Activated CD8-positive, alpha-beta memory T cell treated with anti-CD3 and anti-CD28 coated beads, Interleukin-2, amount 50 U/mL, for 1 hour (primary cell): ENCODE measurements around the gene CCR5AS.
"Not testable (repeated sequence)": the region's sequence is repeated elsewhere in the genome, so short reads cannot be mapped to it uniquely, and the experiment has no call there.

ENCODE experiments used
- DNase-seq: peaks from one replicate; pipeline ENCODE4 v3.0.0-alpha.2; 2020; ENCODE audit errors: extremely low read depth

The CCR5AS gene

DNA sequence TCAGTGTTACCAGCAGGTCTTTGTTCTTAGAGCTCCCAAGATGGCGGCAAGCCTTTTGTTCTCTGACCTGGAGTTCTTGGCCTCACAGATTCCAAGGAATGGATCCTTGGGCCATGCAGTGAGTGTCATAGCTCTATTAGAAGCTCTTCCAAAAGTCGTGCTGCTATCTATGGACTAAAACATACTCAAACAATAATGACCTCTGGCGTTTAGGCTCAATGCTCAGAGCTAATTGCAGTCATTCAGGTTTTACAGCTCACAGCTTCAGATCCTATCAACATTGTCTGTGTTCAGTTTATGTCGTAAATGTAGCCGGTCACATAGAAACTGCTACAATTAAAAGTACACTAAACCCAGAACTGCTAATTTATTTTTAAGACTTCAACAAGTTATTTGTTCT lies 22.4 kb upstream of the CCR5AS start:
- no peak for DNase-seq

DNA sequence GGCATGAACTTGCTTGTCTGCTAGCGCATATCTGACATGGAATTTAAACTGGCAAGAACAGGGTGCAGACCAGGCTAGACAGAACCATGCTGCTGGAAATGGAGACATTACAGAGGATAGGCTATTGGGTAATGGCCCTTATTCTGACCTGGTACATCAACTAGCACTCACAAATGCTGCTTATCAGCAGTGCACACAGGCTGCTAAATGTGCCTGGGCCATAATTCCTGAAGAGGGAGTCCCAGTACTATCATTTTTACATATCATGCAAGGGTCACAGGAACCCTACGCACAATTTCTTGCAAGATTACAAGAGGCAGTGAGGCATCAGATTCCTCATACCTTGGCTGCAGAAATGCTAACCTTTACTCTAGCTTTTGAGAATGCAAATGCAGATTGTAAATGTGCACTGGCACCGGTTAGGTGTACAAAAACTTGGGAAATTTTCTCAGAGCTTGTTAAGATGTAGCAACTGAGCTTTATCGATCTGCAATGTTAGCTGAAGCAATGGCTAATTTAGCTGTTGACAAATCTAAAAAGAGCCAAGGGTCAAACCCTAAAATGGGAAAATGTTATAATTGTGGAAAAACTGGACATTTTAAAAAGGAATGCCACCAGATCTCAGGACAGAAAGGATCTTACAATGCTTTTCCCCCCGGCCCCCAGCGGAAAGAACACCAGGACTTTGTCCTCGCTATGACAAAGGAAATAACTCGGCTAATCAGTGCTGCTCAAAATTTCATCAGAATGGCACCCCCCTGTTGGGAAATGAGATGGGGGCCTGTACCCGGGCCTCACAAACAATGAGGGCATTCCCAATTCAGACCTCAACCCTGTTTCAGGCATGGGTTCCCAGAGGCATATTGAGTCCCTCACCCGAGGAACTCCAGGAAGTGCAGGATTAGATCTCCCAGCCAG lies 21.3 kb upstream of the CCR5AS start:
- no peak for DNase-seq

DNA sequence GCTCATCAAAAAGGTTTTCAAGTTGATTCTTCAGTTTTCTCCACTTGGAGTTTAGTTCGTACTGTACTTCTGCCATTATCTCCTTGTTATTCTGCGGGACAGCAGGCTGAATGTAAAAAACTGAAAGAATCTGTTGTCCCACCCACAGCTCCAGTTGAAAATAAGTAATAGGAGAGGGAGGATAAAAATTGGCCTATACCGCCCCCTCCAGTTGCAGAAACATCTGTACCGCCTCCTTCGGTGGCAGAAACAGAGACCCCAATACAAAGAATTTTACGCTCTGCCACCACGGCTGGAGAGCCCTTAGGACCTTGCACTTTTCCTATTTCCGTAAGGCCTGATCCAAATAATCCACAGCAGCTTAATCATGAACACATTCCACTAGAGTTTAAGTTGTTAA lies 20.5 kb upstream of the CCR5AS start:
- not testable (repeated sequence) for DNase-seq

DNA sequence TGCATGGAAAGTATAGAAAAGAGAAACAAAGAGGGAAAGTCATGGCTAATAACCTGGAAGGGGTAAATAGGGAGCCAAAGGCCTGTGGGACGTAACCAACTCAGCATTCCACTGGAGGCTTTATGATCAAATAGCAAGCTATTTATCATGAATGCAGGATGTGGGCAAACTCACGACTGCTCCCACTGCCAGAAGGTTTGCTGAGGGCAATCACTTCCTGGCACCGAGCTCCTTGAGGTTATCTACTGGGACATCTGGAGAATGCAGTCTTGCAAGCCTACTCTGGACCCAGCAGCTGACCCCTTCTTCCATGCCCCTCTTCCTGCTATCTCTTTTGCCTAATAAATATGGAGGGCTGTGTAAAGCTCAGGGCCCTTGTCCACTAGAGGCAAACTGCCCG lies 19.6 kb upstream of the CCR5AS start:
- not testable (repeated sequence) for DNase-seq

DNA sequence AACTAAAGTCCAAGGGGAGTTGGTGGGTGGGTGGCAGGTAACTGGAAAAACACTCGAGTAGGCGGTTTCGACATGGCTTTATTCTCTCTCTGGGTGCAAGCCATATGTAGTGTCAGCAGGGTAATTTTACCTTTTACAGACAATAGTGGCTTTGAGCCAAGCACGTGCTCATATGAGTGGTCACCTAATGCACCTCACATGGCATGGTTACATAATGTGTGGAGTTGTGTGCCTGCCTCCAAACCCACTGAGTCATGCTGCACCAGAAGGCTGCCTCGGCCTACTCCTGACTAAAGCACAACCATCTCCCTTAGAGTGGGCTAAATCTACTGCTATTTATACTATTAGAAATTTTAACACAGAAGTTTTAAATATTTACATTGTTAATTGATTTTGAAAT lies 16.7 kb upstream of the CCR5AS start:
- no peak for DNase-seq

DNA sequence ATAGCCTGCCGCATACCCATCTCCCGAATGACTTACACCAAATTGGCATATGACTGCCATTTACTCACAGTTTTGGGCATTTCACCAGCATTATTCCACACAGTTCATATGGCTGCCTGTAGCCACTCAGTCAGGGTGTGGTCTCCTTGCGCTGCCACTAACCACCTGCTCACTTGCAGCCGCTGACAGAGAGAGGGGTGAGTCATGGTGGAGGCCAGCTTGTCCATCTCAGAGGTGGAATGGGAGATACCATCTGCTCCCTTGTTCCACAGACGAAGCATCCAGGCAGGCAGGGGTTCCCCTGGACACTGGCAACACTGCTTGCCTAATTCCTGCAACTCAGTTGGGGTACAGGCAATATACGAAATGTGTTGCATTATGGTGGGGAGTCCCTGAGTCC lies 15.8 kb upstream of the CCR5AS start:
- no peak for DNase-seq

DNA sequence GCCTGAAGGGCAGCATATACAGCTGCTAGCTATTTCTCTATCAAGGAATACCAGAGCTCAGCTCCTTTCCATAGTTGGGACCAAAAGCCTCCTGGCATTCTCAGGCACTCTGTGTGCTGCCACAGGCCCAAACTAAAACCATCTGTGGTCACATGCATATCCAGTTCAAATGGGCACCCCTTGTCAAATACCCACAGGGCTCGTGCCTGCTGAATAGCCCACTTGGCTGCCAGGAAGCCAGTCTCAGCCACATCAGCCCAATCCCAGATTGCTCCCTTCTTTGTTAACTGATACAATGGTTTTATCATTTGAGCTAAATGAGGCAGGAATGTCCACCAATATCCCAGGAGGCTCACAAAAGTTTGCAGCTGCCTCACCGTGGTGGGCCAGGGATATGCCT lies 14.1 kb upstream of the CCR5AS start:
- no peak for DNase-seq

DNA sequence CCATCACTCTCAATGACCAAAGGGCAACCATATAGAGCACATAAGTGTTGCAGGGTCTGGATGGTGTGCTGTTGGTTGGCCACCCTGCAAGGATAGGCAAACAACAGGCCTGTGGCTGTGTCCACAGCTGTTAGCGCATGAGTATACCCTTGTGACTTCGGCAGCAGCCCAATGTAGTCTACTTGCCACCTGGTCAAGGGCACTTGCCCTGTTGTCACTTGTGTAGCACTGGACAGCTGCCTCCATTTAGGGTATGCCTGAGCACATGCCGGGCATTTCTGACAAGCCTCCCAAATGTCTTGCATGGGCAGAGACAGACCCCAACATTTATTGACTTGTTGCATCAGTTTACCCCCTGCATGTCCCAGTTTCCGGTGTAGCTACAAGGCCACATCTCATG lies 12.9 kb upstream of the CCR5AS start:
- DNase-seq = no peak

DNA sequence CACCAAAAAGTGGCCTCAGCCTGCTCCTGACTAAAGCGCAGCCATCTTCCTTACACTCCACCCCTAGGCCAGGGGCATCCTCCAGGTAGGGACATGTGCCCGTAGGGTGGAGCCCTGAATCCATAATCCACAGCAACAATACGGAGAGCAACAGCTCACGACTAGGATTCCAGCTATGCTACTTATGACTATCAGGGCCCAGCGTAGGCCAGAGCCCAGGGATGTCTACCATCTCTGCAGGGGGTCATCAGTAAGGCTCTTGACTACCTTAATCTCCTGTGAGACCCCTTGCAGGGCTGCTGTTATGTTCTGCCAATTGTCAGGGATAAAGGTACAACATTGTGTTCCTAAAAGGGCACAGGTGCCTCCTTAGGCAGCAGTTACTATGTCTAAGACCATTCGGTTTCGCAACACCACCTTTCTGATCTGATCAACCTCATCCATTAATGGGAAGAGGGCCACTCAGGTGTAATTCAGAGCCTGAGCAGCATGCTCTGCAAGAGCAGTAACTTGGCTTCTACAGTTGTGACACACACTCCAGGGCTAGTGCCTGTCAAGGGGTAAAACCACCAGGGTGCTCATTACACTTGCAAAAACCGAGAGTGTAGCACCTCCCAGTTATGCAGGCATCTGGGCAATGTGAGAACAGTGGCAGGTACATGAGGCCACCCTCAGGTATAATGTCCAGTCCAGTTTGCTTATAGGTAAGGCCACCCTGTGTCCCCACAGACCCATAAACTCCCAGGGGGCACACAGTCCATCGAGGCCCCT lies 11.2 kb upstream of the CCR5AS start:
- no peak for DNase-seq

DNA sequence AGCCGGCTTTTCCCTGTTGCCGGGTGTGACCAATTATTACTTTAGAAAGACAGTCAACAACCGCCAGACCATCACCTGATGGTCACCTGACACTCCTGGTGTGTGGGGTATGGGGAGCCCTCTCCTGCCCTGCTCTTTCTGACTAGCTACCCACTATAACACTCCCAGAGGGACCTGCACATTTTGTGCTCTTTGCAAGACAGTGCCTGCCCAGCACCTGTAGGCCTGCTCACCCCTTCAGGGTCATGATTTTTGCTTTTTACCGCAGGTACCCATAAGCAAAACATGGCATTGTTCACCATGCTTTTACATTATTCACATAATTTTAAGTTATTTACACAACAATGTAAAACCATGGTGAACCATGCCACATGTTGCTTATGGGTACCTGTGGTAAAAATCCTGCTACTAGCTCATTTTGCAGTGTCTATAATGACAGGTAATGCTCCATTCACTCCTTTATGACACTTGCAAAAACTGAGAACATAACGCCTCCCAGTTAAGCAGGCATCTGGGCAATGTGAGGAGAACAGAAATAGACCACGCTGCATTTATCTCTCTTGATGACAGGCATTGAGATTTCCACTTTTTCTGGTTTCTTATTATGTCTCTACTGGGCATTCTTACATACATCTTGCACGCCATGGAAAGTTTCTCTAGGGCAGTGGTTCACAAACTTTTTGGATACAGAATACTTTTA lies 10.1 kb upstream of the CCR5AS start:
- no peak for DNase-seq

DNA sequence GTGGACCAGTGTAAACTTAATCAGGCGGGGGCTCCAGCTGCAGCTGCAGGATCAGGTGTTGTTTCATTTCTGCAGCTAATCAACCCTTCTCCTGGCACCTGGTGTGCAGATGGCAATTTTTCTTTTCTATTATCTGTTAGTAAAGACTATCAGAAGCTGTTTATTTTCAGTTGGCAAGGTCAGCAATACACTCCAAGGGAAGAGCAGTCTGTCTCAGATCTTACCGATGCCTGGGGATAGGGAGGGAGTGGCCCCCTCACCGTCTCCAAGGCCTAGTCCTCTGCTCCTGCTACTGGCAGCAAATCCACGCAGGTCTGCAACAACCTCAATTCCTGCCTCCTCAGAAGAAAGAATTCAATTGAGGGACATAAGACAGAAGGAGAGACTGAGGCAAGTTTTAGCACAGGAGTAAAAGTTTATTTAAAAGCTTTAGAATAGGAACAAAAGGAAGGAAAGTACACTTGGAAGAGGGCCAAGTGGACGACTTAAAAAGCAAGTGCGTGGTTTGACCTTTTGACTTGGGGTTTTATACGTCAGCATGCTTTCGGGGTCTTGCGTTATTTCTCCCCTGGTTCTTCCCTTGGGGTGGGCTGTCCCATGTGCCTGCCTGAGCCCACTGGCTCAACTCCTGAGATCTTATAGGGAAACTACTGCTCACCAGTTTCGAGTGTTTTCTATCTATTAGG lies 9.4 kb upstream of the CCR5AS start:
- no peak for DNase-seq

DNA sequence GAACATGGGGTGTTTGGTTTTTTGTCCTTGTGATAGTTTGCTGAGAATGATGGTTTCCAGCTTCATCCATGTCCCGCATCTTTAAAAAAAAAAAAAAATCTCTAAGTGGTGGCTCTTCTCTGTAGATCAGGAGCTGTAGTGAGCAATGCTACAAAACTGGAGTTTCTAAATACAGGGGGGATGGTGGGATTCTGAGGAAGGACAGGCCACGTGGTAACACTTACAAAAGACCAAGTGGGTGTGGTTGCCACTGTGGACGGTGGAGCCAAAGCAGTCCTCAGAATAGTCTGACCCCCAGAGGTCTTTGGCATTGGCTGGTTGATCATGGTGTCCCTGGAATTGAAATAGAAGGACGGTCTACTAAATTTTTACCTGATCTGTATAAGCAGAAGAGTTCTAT lies 7.9 kb upstream of the CCR5AS start:
- no peak for DNase-seq

DNA sequence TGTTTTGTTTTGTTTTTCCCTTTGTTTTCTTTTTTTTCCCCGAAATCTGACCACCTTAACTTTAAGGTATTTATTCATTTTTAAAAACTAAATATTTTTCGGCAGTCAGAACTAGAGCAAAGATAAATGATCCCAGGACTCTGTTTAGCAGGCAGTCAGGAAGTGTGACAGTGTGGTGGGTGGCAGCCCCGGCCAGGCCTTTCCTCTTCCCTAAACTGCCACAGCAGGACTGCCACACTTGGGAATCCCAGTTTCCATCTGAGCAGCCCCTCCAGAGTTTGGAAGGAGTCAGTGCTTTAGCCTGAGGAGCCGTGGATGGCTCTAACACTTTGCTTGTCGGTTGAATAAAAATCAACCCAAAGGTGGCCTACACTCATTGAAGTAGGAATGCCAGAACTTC lies 7.1 kb upstream of the CCR5AS start:
- DNase-seq = no peak

DNA sequence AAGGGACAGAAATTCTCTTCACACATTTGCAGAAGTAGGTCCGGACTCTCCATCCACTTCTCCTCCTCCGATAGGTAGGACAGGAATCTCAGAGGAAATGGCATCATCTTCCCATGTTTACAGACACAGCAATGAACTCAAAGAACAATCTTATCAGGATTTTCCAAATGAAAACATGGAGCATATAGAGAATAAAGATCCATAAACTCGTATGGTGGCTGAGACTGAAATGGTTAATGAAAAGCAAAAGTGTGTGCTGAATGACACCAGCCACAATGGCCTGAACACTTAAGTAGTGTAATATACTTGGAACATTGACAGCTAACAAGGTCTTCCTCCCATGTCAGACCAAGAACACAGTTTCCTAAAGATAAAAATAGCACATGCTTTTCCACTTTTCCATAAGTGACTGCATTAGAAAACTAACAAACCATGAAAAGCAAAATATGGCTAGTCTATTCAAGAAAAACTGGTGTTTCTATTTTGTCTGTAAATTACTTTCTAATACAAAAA lies 6.0 kb upstream of the CCR5AS start:
- DNase-seq = no peak

DNA sequence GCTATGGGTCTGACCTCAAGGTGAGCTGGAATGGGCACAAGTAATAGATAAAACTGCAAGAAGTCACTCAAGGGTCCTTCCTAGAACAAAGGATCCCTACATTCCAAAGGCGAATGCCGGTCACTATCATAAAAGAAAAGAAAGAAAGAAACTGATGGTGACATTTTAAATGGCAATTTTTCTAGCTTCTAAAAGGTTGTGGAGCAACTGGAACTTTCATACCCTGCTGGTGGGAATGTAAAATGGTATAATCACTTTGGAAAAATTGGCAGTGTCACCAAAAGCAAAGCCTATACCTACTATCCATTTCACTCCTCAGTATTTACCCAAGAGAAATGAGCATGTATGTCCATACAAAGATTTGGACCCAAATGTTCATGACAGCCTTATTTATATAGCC lies 4.4 kb upstream of the CCR5AS start:
- DNase-seq = no peak

DNA sequence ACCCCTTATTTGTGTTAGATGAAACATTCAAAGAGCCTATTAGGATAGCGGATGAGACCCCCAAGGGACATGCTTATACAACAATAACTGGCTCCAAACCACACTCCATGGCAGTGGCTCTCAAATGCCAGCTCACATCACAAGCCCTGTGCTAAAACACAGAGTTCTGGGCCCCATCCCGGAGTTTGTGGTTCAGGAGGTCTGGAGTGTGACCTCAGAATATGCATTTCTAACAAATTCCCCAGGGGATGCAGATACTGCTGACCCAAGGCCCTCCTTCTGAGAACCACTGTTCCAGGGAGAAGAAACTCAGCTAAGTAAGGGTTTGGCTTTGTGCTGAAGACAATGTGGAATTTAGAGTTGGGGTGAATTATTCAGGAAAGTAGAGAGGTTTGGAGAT lies 3.8 kb upstream of the CCR5AS start:
- no peak for DNase-seq

DNA sequence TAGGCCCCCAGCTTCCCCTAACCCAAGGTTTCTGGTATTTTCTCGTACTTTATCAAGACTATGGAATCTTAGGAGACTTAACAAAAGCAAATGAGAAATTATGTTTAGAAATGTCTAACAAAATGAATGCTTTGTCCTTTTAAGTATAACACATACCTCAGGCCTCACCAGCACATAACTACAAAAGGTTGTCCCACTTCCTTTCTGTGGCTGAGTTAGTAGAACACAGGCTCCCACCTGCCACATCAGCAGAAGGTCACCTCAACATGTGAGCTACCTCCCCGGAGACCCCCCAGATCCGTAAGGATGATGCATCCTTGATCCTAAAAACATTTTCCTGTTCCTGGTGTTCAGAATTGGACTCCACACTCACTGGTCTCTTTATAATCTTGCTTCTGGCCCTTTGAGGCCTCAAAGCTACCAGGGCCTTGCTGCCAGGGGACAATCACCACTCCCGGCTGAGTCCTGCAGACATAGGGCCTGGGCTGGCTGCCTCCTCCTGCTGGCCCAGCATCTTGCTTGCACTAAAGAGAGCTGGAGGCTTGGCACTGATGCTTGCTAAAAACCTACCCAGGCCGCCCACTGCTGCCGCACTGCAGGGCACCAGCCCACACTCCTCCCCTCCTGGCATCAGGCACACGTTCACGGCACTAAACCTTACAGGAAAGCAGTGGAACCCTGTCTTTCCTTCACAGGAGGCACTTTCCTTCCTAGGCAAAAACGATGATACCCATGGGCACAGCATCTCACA lies 3.0 kb upstream of the CCR5AS start:
- DNase-seq = no peak

DNA sequence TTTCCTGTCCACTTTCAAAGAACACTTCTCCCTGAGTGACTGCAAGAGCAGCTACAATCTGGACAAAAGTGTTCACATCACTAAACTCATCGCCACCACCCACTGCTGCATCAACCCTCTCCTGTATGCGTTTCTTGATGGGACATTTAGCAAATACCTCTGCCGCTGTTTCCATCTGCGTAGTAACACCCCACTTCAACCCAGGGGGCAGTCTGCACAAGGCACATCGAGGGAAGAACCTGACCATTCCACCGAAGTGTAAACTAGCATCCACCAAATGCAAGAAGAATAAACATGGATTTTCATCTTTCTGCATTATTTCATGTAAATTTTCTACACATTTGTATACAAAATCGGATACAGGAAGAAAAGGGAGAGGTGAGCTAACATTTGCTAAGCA lies 2.0 kb upstream of the CCR5AS start:
- no peak for DNase-seq

DNA sequence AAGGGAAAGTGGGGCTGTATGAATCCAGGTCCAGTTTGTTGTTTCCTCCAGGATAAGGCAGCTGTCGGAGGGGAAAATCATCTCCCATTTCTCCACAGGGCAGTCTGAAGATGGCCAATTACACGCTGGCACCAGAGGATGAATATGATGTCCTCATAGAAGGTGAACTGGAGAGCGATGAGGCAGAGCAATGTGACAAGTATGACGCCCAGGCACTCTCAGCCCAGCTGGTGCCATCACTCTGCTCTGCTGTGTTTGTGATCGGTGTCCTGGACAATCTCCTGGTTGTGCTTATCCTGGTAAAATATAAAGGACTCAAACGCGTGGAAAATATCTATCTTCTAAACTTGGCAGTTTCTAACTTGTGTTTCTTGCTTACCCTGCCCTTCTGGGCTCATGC lies 1.1 kb upstream of the CCR5AS start:
- DNase-seq = no peak

DNA sequence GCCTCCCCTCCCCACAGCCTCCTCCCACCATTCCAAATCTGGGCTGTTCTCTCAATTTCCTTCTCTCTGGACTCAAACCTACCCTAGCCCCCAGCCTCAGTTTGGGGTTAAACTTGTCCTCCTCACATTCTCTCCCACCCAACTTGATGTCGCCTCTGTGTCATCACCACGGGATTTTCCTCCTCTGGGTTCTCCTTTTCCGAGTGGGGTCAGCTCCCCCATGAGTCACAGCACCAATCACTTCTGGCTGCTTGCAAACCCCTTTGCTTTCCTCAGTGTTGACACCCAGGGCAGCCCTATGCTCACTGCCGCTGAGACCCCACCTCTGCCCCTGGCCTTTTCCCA lies 451 bp downstream of the CCR5AS start:
- no peak for DNase-seq
